ENCODE results near the gene MIB1. TPM values are rescaled to one million over a fixed set of nuclear protein-coding genes. Genes with fewer than 3 reads are reported as not detected.

Gene MIB1
- total RNA-seq, 2 experiments from 2014 or later: 13.6 to 15.3 TPM

GRCh38 chr18:21714474-21714873 lies 26.1 kb upstream of the MIB1 start:
- H3K4me3 Mint-ChIP-seq: no peak overlapping the region
- no peaks in the 10 kb centered on the region for H3K36me3 Mint-ChIP-seq (ENCODE audit: low read depth)
- peaks cover 4% of the 10 kb centered on the region for H3K9me3 Mint-ChIP-seq
- H3K36me3 ChIP-seq (ENCODE audit: insufficient read depth, low read length): no peaks in the 10 kb centered on the region
- ChIA-PET POLR2A (no interaction called here), CTCF (interaction anchor here (0.6 kb wide), 1 partner anchor 22 kb away, joined by 3 read pairs; no protein-coding TSS in a partner anchor)
- H3K4me1 Mint-ChIP-seq (ENCODE audit: low read depth): peaks cover 4% of the 10 kb centered on the region
- intact Hi-C loops (cut with DNase I, micrococcal nuclease): no loop called here
- no peak overlapping the region for H3K27ac Mint-ChIP-seq
- H3K9me3 ChIP-seq (ENCODE audit: control insufficient read depth in 1 of 2, insufficient read depth in 1 of 2, low read length in 2 of 2): peaks cover 0 to 5% of the 10 kb centered on the region in 2 experiments
- H3K27ac ChIP-seq (ENCODE audit: low read depth in 1 of 2, low read length in 2 of 2): no peak overlapping the region
- TF ChIP-seq CTCF (IDR thresholded peaks at IDR 0.05): no peak
- no peaks in the 10 kb centered on the region for H3K27me3 ChIP-seq (ENCODE audit: control insufficient read depth in 1 of 2, insufficient read depth in 2 of 2, low read length in 2 of 2)
- ATAC-seq (ENCODE audit: poor library complexity): no peak
- H3K4me1 ChIP-seq (ENCODE audit: insufficient read depth, low read length): no peaks in the 10 kb centered on the region
- no peaks in the 10 kb centered on the region for H3K27me3 Mint-ChIP-seq
- H3K4me3 ChIP-seq (ENCODE audit: low read length): no peak overlapping the region
- DNase-seq: no peak

DNA sequence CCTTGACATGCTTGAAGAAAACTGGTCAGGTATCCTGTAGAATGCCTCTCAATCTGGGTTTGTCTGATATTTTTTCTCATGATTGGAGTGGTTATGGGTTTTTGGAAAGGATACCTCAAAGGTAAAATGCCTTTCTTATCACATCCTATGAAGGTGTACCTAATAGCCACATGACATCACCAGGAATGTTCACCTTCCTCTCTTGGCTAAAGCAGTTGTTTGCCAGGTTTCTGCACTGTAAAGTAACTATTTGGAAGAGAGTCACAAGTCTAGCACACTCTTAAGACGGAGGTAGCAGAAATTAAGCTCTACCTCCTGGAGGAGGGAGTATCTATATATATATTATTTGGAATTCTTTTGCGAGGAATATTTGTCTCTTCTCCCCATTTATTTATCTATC lies 17.9 kb upstream of the MIB1 start:
- Histone ChIP-seq H3K27me3 (ENCODE audit: control insufficient read depth in 1 of 2, insufficient read depth in 2 of 2, low read length in 2 of 2) (no peaks in the 10 kb centered on the region), H3K36me3 (ENCODE audit: insufficient read depth, low read length) (no peaks in the 10 kb centered on the region), H3K9me3 (ENCODE audit: control insufficient read depth in 1 of 2, insufficient read depth in 1 of 2, low read length in 2 of 2) (no peaks in the 10 kb centered on the region), H3K4me1 (ENCODE audit: insufficient read depth, low read length) (no peaks in the 10 kb centered on the region), H3K27ac (ENCODE audit: low read depth in 1 of 2, low read length in 2 of 2) (no peak overlapping the region), H3K4me3 (ENCODE audit: low read length) (no peak overlapping the region)
- Mint-ChIP-seq H3K4me1 (ENCODE audit: low read depth) (no peaks in the 10 kb centered on the region), H3K9me3 (peaks cover 2% of the 10 kb centered on the region), H3K27me3 (no peaks in the 10 kb centered on the region), H3K27ac (no peak overlapping the region), H3K36me3 (ENCODE audit: low read depth) (no peaks in the 10 kb centered on the region), H3K4me3 (no peak overlapping the region)
- ChIA-PET CTCF (no interaction called here), POLR2A (interaction anchor here (1.5 kb wide), 1 partner anchor 18 kb away, joined by 7 read pairs; the partner anchor contains the start of gene MIB1)
- TF ChIP-seq CTCF (IDR thresholded peaks at IDR 0.05): no peak
- DNase-seq (no peak), ATAC-seq (ENCODE audit: poor library complexity) (no peak)
- intact Hi-C loops (cut with DNase I, micrococcal nuclease): no loop called here

- H3K36me3 Mint-ChIP-seq (ENCODE audit: low read depth): no peaks in the 10 kb centered on the region
- no peak overlapping the region for H3K4me3 Mint-ChIP-seq
- no peak for TF ChIP-seq CTCF (IDR thresholded peaks at IDR 0.05)
- H3K4me3 ChIP-seq (ENCODE audit: low read length): no peak overlapping the region
- no peaks in the 10 kb centered on the region for H3K27me3 ChIP-seq (ENCODE audit: control insufficient read depth in 1 of 2, insufficient read depth in 2 of 2, low read length in 2 of 2)
- H3K4me1 Mint-ChIP-seq (ENCODE audit: low read depth): no peaks in the 10 kb centered on the region
- H3K27me3 Mint-ChIP-seq: no peaks in the 10 kb centered on the region
- ChIA-PET POLR2A (no interaction called here), CTCF (no interaction called here)
- H3K27ac ChIP-seq (ENCODE audit: low read depth in 1 of 2, low read length in 2 of 2): no peak overlapping the region
- no peaks in the 10 kb centered on the region for H3K9me3 ChIP-seq (ENCODE audit: control insufficient read depth in 1 of 2, insufficient read depth in 1 of 2, low read length in 2 of 2)
- no peaks in the 10 kb centered on the region for H3K9me3 Mint-ChIP-seq
- ATAC-seq (ENCODE audit: poor library complexity) (no peak), DNase-seq (no peak)
- H3K27ac Mint-ChIP-seq: no peak overlapping the region
- no peaks in the 10 kb centered on the region for H3K4me1 ChIP-seq (ENCODE audit: insufficient read depth, low read length)
- intact Hi-C loops (cut with DNase I, micrococcal nuclease): no loop called here
- no peaks in the 10 kb centered on the region for H3K36me3 ChIP-seq (ENCODE audit: insufficient read depth, low read length)
Measured at GRCh38 chr18:21725201-21725600, 15.4 kb upstream of the MIB1 start.
